GM10266 (cell line): ENCODE data around the gene TMEM120B.

Experiments
- DNase-seq: peaks from one replicate; pipeline ENCODE4 v3.0.0; 2012; ENCODE audit errors: extremely low spot score
- TF ChIP-seq, protein P1 (sequence below): IDR thresholded peaks from 2 replicates; pipeline ENCODE4 v1.5.1; 2012; ENCODE audit warnings: mild to moderate bottlenecking, low read depth; ENCODE audit not compliant: control insufficient read depth, insufficient read depth; ENCODE audit errors: missing control alignments

TMEM120B gene

DNA sequence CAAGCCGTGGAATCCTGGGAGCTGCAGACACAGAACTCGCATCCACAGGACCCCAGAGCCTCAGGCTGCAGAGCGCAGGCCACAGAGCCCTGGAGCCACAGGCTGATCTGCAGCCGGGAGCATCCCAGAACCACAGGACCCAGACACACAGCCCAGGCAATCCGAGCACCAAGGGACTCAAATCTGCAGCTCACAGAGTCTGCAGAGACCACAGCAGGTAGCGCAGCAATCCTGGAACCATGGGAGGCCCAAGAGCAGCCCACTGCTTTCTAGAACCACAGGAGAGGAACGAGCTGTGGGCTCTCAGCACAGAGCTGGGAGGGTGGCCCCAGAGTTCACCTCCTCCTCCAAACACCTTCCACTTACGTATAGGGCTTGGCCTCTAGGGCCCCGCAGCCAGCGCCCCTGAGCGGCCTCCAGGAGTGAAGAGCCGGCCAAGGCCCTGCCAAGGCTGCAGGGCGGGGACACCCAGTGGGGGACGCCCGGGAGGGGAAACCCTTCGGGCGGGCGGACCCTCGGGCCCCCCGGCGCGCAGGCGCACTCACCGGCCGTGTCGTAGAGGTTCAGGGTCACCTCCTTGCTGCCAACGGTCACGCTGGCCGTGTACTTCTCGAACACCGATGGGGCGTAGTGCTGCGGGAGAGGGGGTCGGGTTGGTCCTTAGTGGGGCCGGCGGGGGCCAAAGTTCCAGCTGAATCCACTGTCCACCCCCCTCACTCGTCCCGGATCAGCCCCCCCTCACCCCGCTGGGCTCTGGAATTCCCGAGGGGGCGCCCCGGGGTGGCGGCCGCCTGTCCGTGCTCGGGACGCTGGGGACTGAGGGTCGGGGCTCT is 80.3 kb downstream of the TMEM120B start:
- peak; percentile 74 for DNase-seq
- TF ChIP-seq, protein P1, sequence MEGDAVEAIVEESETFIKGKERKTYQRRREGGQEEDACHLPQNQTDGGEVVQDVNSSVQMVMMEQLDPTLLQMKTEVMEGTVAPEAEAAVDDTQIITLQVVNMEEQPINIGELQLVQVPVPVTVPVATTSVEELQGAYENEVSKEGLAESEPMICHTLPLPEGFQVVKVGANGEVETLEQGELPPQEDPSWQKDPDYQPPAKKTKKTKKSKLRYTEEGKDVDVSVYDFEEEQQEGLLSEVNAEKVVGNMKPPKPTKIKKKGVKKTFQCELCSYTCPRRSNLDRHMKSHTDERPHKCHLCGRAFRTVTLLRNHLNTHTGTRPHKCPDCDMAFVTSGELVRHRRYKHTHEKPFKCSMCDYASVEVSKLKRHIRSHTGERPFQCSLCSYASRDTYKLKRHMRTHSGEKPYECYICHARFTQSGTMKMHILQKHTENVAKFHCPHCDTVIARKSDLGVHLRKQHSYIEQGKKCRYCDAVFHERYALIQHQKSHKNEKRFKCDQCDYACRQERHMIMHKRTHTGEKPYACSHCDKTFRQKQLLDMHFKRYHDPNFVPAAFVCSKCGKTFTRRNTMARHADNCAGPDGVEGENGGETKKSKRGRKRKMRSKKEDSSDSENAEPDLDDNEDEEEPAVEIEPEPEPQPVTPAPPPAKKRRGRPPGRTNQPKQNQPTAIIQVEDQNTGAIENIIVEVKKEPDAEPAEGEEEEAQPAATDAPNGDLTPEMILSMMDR, result peak; percentile 39

DNA sequence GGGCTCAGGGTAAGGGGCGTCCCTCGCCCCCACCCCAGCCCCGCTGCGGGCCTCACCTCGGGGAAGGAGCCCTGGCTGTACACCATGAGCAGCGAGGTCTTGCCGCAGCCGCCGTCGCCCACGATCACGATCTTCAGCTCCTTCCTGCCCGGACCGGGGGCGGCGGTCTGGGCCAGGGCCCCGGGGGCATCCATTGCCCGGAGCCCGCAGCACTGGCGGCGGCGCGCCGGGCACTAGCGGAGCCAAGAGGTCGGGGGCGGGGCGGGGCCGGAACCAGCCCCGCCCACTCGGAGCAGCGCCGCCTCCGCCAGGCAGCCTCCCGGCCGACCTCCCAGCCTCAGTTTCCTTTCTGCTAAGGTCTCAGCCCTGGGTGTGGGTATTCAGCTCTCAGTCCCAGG is 80.9 kb downstream of the TMEM120B start, which contains the start of gene RHOF:
RHOF (minus strand) TSS at position 249 of the 398 bp plus-strand sequence; CDS start at position 194, 55 bp downstream.
- peak; percentile 79 for DNase-seq
- TF ChIP-seq, protein P1, result no peak

GRCh38 chr12:121793838-121794533 is 81.4 kb downstream of the TMEM120B start:
- TF ChIP-seq, protein P1, result peak; percentile 100
- peak; percentile 92 for DNase-seq

DNA sequence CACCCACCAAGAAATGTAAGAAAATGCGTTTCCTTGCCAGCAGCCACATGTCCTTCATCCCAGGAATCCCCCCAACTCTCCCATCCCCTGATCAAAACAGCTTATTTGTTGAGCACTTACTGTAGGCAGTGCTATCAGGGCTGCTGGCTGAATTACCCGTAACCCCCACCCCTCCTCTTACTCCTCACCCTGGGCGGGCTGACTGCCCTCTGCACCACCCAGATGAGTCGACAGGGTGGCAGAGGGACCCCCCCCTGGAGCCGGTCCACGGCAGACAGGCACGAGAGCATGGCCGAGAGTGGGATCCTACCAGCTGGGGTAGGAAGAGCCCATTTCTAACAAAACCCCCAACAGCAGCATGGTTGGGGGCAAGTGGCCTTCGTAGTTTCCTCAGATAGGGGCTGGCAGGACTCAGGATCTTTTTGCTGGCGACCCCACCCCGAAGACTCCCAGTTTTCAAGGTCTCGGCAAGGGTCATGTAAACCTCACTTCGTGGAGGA is 82.0 kb downstream of the TMEM120B start:
- DNase-seq, result peak; percentile 48

GRCh38 chr12:121795034-121795968 is 82.7 kb downstream of the TMEM120B start:
- peak; percentile 88 for DNase-seq
- TF ChIP-seq, protein P1, result peak; percentile 97

More for the DNA sequence above, 82.0 kb downstream of the TMEM120B start:
- TF ChIP-seq, protein P1, result no peak

GRCh38 chr12:121796855-121797751 is 84.6 kb downstream of the TMEM120B start:
- no peak for DNase-seq
- TF ChIP-seq, protein P1, result no peak
